Kasumi-1 (cell line): ENCODE results near the gene CCDC57.
"Not testable (repeated sequence)": the region's sequence is repeated elsewhere in the genome, so short reads cannot be mapped to it uniquely, and the experiment has no call there.

Experiments
- DNase-seq, 2 experiments: peaks; one replicate each; lab custom pipeline; 2025; lab: John Stamatoyannopoulos, UW

The CCDC57 gene

DNA sequence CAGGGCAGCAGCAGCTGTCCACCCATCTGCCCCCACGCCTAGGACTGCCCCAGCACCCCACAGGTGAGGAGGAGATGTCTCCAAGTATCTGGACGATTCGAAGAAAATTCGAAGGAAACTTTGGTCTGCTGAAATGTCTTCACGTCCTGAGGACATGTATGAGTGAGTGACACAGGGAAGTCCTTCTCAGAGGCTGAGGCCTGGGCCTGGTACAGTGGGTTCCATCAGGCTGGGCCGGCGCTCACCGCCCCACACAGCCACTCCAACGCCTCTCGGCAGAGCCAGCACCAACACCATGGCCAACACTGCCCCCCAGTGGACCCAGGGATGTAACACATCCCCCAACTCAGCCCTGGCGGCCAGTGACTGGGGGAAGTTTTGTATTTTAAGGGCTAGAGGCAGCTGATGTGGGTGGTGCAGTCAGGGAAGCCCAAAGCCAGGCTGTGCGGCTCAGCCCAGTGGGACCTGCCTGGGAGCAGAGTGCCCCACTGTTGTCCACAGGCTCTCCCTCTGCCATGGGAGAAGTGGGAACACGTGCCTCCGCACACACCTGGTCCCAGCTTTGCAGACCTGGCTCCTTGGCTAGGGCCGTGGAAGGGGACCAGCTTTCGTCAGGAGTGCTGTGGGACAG is 58.8 kb downstream of the CCDC57 start:
- peak; percentile 81 to 83 for DNase-seq

DNA sequence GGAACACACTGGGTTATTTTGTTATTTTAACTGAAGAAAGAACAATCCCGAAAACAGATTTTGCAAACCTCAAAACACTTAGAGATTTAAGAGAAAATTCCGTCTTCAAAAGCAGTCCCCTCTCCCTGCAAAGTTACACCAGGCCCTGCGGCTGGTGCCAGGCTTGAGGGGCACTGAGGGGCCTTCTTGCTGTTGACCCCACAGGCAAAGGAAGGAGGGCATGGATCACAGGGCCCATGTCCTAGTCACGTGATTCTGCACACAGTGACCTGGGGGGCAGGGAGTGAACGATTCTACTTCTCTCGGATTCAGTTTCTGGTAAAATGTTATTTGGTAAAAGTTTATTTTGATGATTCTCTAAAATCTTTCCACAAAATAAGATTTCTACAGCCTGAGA is 59.3 kb downstream of the CCDC57 start:
- no peak for DNase-seq

DNA sequence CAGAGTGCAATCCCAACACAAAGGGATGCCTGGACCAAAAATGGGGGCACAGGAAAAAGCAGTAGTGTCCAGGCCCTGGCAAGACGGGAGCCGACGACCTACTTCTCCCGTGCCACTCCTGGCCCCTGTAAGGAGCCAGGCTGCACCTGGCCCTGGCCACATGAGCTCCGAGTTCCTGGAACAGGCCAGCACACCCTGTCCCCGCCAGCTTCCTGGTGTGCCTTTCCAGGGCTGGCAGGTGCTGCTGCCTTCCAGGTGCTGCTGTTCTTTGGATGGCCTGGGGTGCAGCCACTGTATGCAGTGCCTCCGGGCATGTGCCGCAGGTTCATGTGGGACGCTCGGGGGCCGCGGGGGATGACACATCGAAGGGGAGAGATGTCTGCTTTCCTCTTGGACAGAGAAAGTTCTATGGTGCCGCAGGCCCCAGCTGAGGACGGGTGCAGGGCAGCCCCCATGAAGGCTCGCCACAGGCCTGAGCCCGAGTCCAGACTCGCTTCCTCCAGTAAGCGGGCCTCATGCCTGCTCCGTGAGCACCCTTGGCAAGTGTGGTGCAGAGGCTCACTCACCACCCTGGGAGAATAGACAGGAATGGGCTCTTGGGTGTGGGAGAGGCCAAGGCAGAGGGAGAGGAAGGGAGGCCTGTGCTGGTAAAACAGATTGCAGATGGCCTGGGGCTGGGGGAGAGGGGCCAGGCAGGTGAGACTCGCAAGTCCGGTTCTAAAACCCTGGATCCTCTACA is 59.9 kb downstream of the CCDC57 start:
- no peak for DNase-seq

DNA sequence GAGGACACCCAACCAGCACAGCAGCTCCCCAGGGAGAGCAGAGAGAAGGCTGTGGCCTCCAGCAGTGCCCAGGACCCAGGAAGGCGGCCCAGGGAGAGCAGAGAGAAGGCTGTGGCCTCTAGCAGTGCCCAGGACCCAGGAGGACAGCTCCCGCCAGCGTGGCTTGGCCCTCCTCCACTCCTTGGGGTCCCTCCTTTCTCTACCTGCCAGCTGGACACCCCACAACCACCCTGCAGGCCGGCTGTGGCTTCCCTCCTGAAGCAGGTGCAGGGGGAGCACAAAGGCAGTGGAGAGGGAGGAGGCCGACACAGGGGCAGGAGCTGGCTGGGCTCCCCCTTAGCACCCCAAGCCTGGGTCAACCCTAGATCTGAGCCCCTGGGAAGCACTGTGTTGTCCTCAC is 60.5 kb downstream of the CCDC57 start:
- DNase-seq = no peak

DNA sequence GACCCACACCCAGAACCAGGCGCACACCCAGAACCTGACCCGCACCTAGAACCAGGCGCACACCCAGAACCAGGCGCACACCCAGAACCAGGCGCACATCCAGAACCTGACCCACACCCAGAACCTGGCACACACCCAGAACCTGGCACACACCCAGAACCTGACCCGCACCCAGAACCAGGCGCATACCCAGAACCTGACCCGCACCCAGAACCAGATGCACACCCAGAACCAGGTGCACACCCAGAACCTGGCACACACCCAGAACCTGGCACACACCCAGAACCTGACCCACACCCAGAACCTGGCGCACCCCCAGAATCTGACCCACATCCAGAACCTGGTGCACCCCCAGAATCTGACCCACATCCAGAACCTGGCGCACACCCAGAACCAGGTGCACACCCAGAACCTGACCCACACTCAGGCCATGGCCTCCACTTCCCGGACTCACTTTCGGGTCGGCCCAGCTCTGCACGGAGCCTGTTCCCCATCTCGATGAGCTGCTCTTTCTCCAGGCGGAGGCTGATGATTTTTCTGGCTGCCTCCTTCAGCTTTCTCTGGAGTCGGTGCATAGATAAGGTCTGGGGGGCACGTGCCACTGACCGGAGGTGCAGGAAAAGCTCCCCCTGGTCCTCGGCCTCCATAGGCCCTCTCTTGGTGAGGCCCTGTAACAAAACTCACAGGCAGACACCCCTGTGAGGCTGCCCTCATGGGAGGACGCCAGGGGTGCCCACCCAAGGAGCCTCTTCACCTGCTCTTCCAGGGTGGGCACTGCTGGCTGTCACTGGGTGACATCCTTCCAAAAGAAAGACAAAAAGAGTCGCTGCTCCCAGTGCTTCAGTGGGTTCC is 61.3 kb downstream of the CCDC57 start:
- DNase-seq = no peak

DNA sequence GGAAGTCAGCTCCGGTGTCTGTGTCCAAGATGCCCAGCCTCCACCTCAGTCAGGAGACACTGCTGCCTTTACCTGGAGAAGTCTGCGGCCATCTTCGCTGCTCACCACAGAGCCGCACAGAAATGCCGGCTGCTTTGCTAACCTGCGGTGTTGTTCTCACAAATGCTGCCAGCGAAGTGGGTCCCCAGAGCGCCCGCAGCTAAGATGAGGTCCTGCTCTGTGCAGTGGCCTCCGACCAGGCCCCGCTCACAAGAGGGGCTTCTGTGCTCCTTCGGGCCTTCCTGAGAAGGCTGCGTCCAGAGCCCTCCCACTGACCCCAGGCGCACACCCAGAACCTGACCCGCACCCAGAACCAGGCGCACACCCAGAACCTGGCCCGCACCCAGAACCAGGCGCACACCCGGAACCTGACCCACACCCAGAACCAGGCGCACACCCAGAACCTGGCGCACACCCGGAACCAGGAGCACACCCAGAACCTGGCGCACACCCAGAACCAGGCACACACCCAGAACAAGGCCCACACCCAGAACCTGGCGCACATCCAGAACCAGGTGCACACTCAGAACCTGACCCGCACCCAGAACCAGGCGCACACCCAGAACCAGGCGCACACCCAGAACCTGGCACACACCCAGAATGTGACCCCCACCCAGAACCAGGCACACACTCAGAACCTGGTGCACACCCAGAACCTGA is 63.1 kb downstream of the CCDC57 start:
- DNase-seq = no peak

DNA sequence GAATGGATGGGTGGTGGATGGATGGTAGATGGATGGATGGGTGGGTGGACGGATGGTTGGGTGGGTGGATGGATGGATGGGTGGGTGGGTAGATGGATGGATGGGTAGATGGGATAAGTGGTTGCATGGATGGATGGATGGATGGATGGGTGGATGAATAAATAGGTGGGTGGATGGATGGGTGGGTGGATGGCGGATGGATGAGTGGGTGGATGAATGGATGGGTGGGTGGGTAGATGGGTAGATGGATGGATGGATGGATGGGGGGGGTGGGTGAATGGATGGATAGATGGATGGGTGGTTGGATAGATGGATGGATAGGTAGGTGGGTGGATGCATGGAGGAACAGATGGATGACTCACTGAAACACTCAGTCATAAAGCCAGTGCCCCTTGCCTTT is 63.6 kb downstream of the CCDC57 start:
- DNase-seq = no peak

DNA sequence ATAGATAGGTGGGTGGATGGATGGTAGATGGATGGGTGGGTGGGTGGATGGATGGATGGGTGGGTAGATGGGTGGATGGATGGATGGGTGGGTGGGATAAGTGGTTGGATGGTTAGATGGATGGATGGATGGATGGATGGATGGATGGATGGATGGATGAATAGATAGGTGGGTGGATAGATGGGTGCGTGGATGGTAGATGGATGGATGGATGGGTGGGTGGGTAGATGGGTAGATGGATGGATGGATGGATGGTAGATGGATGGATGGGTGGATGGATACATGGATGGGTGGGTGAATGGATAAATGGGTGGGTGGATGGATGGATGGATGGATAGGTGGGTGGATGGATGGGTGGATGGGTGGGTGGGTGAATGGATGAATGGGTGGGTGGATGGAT is 64.6 kb downstream of the CCDC57 start:
- no peak for DNase-seq

DNA sequence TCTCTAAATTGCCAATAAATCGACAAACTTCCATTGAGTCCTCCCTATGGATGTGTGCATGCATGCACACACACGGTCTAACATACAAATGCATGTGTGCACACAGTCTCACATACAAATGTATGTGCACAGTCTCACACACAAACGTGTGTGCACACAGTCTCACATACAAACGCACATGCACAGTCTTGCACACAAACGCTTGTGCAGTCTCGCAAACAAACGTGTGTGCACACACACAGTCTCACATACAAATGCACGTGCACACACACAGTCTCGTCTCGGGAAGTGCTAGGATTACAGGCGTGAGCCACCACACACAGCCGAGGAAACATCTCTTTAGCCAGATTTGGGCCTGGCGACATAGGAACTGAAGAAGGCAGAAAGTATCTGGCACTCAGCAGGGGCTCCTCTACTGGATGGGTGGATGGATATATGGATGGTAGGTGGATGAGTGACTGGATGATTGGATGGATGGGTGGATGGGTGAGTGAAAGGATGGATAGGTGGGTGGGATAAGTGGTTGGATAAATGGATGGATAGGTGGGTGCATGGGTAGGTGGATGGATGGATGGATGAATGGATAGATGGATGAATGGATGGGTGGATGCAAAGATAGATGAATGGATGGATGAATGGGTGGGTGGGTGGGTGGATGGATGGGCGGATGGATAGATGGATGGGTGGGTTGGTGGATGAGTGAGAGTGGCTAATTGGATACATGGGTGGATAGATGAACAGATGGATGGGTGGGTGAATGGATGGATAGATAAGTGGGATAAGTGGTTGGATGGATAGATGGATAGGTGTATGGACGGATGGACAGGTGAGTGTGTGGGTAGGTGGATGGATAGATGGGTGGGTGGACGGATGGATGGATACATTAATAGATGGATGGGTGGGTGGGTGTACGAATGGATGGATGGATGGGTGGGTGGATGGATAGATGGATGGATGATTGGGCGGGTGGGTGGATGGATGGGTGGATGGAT is 65.7 kb downstream of the CCDC57 start:
- no peak for DNase-seq

DNA sequence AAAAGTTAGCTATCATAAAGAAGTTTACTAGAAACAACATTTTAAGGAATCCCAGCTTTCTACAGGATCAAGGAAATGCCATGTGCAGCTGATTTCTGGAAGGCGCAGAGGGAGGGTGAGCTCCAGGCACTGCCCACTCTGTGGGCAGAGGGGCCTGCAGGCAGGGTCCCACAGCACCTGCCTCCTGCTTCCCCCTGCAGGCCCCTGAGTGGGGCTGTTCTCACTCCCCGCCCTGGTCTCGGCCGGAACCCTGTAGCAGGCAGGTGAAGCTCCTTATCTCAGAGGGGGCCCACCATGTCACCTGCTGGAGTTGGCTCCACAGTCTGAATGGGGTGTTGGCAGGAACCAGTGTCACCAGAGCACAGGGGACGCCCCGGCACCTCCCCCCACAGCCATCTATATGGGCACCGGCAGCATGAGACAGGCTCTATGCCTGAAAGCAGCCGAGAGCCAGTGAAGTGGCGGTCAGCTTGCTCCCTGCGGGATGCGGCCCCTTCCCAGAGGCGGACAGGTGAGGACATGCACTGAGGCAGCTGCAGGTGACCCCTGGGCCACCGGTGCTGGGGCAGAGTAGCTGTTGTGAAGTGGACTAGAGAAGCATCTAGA is 67.0 kb downstream of the CCDC57 start:
- DNase-seq = no peak

DNA sequence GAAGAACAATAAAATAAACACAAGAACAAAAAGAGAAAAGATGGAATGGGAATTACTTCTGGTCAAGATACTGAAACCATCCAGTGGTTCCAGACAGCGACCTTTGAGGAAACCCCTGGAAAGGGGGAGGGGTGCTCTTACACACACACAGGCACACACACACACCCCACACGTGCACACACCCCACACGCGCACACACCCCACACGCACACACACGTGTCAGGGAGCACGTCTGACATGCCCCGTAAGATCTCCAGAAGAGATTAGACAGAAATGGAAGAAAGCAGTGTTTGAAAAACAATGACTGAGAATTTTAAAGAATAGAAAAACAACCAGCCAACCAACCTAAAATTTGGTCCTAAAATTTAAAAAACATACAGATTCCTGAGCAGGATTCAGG is 69.3 kb downstream of the CCDC57 start:
- no peak for DNase-seq

DNA sequence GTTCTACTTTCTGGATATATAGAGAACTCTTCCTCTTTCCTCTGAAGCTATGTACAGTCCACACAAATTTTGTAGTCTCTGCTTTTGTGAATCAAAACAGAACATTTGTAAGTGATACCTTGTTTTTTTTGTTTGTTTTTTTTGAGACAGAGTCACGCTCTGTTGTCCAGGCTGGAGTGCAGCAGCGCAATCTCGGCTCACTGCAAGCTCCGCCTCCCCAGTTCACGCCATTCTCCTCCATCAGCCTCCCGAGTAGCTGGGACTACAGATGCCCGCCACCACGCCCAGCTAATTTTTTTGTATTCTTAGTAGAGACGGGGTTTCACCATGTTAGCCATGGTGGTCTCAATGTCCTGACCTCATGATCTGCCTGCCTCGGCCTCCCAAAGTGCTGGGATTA is 72.7 kb downstream of the CCDC57 start:
- not testable (repeated sequence) for DNase-seq

DNA sequence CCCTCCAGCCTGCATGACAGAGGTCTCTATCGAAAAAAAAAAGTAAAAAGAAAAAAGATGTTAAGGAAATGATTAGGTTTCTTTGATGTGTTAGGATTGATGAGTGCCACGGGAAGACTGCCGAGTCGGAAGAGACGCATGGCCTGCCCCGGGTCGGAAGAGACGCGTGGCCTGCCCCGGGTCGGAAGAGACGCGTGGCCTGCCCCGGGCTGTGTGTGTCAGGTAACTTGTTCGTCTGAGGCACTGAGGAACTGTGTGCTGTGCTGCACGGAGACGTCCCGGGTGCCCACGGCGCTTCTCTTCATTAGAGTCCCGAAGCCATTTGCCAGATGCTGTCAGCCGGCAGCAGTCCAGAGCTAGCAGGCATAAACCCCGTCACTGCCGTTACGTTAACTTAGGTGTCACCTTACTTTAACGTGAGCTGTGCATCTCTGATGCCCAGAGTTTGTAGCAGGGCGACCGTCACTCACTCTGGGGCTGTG is 74.1 kb downstream of the CCDC57 start:
- DNase-seq = no peak

DNA sequence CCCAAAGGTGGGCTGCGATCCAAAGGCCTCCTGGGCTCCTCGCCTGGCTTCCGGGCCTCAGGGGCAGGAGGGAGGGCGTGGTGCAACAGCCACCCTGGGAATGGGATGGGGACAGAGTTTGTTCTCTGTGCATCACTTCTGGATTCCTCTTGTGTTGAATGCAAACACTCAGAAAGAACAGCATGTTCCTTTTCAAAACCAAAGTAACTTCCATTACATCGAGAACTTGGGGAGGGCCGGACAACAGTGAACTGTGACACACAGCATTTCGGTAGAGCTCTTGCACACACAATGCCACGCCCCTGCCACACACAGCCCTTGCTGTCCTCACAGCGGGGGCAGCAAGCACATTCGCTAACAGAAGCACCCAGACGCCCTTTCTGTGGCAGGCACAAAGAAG is 78.5 kb downstream of the CCDC57 start:
- DNase-seq = no peak

DNA sequence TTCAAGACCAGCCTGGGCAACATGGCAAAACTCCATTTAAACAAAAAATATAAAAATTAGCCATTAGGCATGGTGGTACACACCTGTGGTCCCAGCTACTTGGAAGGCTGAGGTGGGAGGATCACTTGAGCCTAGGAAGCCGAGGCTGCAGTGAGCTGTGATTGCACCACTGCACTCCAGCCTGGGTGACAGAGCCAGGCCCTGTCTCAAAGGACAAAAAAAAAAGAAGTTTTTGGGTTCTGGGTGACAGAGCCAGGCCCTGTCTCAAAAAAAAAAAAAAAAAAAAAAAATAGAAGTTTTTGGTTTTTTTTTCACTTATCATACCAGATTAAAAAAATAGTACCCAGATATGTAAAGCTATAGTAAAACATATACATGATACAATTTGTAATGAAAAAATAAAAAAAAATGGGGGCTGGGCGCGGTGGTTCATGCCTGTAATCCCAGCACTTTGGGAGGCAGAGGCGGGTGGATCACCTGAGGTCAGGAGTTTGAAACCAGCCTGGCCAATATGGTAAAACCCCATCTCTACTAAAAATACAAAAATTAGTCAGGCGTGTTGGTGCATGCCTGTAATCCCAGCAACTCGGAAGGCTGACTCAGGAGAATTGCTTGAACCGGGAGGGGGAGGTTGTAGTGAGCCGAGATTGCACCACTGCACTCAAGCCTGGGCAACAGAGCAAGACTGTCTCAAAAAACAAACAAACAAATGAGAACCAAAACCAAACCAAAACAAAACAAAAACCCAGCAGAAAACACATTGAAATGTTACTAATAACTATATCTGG is 79.3 kb downstream of the CCDC57 start:
- DNase-seq = not testable (repeated sequence)

DNA sequence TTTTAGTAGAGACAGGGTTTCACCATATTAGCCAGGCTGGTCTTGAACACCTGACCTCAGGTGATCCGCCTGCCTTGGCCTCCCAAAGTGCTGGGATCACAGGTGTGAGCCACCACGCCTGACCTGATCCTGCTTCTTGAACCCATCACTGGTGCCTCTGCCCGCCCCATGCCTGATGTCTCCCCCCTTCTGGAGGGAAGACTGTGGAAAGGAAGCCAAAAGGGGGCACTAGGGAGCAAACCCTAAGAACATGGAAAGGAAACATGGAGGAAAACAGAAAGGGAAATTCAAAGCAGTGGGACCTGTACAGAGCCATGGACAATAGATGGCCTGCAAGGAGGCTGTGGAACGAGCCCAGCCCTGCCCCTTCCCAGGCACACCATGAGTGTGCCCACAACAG is 83.5 kb downstream of the CCDC57 start:
- DNase-seq = no peak

DNA sequence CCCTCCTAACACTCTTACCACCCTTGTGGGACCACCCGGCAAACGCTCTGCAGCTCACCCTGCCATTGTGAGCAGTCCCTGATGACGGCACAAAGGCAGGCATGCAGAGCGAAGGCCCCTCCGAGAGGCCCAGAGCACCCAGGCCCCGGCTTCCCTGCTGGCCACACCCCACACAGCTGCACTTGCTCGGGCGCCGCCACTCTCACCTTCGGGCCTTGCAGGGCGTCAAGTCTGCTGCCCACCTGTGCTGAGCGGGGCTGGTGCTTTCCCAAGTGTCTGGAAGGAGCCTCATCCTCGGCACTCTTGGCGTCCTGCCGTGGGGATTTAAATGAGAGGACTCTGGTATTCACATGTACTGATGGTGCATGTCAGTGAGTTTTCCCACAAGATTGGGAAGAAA is 84.4 kb downstream of the CCDC57 start:
- DNase-seq = no peak

DNA sequence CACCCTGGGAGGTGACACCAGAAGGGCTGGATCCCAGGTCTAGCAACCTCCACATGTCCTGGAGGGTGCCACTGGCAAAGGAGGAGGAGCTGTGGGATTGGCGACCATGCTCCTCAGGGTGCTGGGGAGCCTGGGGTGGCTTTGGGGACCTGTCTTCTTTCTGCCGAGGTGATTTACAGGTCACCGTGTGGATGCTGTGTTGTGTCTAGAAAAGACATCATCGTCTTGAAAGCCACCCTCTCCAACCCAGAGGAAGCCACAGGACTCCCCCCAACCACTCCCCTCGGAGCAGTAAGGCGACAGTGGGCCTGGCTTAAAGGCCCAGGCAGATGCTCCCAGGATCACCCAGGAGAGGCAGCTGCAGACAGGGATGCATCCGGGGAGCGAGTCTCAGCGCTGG is 84.9 kb downstream of the CCDC57 start:
- no peak for DNase-seq

DNA sequence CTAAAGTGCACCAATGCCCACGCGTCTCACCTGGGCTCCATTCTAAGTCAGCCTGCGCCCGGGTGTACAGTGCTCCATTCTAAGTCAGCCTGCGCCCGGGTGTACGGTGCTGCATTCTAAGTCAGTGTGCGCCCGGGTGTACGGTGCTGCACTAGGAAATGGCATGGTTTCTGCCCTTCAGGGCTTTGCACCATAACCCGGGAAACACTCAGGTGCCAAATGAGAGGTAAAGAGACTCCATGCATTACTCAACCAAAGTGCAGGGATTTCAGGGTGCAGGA is 85.4 kb downstream of the CCDC57 start:
- no peak for DNase-seq
